AG04450 (cell line): Measurements from ENCODE around the gene ANKRD40CL. TPM values are rescaled to one million over a fixed set of nuclear protein-coding genes. Genes with fewer than 3 reads are reported as not detected.

ENCODE experiments used
- CTCF ChIA-PET: fragments of 300-600, 350-600 bp; formaldehyde crosslinking; extraction: SDS; loops from one replicate; lab custom pipeline; 2022; ENCODE audit warnings: antibody characterized with exemption, inconsistent platforms; lab: Charles Lee
- POLR2A ChIA-PET: fragments of 350-600 bp; formaldehyde crosslinking; extraction: SDS; loops from one replicate; lab custom pipeline; 2021; ENCODE audit warnings: antibody characterized with exemption, inconsistent platforms; lab: Yijun Ruan, JAX
- DNase-seq: peaks from one replicate; pipeline ENCODE4 v3.0.0-alpha.2; 2011; ENCODE audit warnings: low read depth, low spot score
- H3K27ac ChIP-seq: one replicate; pipeline ENCODE4 v1.5.1; 2012; ENCODE audit warnings: low read depth, low read length, control low read depth
- H3K27me3 ChIP-seq: one replicate; pipeline ENCODE4 v1.6.0; 2012; ENCODE audit warnings: low read length; ENCODE audit not compliant: control insufficient read depth, insufficient read depth
- H3K4me3 ChIP-seq: 2 replicates; pipeline ENCODE4 v1.5.1; 2011; ENCODE audit warnings: mild to moderate bottlenecking, low read depth, low read length, control low read depth
- H3K9me3 ChIP-seq: 2 replicates; pipeline ENCODE4 v1.5.1; 2012; ENCODE audit warnings: low read length; ENCODE audit not compliant: control insufficient read depth, insufficient read depth
- CTCF ChIP-seq: IDR thresholded peaks from 2 replicates; pipeline ENCODE4 v1.5.1; 2011; ENCODE audit warnings: low read depth, low read length, control low read depth, inconsistent platforms
- polyA plus RNA-seq: library from polyadenylated mRNA; depleted of rRNA; stranded (reverse); fragments of >200 nt; gene quantifications from 2 replicates; pipeline ENCODE4 v1.2.3, GENCODE V29; 2011

ANKRD40CL gene
- polyA plus RNA-seq, 1 experiment, result not detected

GRCh38 chr17:50808413-50808812 is 41.1 kb upstream of the ANKRD40CL start:
- ChIA-PET POLR2A (no interaction called here), CTCF (interaction anchor here (1.3 kb wide), 1 partner anchor 34 kb away, joined by 4 read pairs; no protein-coding TSS in a partner anchor)
- no peak for TF ChIP-seq CTCF
- Histone ChIP-seq H3K27me3 (peaks cover 21% of the 10 kb centered on the region), H3K9me3 (no peaks in the 10 kb centered on the region; the same call in 1 of the 2 replicates), H3K27ac (no peak overlapping the region), H3K4me3 (no peak overlapping the region)
- DNase-seq, result no peak

GRCh38 chr17:50807675-50808074 is 40.4 kb upstream of the ANKRD40CL start:
- Histone ChIP-seq H3K4me3 (no peak overlapping the region), H3K27ac (no peak overlapping the region), H3K27me3 (peaks cover 21% of the 10 kb centered on the region), H3K9me3 (no peaks in the 10 kb centered on the region; the same call in 1 of the 2 replicates)
- ChIA-PET POLR2A (interaction anchor here (0.7 kb wide), 1 partner anchor 27 kb away, joined by 7 read pairs; no protein-coding TSS in a partner anchor), CTCF (interaction anchor here (0.6 to 0.9 kb wide), 2 partner anchors 9 to 19 kb away, joined by 3 read pairs; no protein-coding TSS in a partner anchor)
- DNase-seq, result no peak
- no peak for TF ChIP-seq CTCF

- ChIA-PET POLR2A (no interaction called here), CTCF (interaction anchor here (0.9 kb wide), 1 partner anchor 10 kb away, joined by 3 read pairs; no protein-coding TSS in a partner anchor)
- no peak for DNase-seq
- no peak overlapping the region for H3K27ac ChIP-seq
- TF ChIP-seq CTCF, result no peak
- H3K4me3 ChIP-seq, result no peak overlapping the region
- H3K9me3 ChIP-seq, result no peaks in the 10 kb centered on the region; the same call in 1 of the 2 replicates
- H3K27me3 ChIP-seq, result peaks cover 16% of the 10 kb centered on the region
These were observed 39.7 kb upstream of the ANKRD40CL start for GRCh38 chr17:50807009-50807408.

- CTCF ChIA-PET, result interaction anchor here (0.8 to 1.0 kb wide), 2 partner anchors 11 to 23 kb away, joined by 3 to 4 read pairs; no protein-coding TSS in a partner anchor
- DNase-seq, result no peak
These were observed 38.9 kb upstream of the ANKRD40CL start for GRCh38 chr17:50806141-50806643.

More at GRCh38 chr17:50806141-50806643, 38.9 kb upstream of the ANKRD40CL start:
- POLR2A ChIA-PET, result no interaction called here
- Histone ChIP-seq H3K27me3 (peaks cover 16% of the 10 kb centered on the region), H3K27ac (no peak overlapping the region), H3K4me3 (no peak overlapping the region), H3K9me3 (no peaks in the 10 kb centered on the region; the same call in 1 of the 2 replicates)
- peak; percentile 21 for TF ChIP-seq CTCF
